Psoas muscle (tissue), 8 donors: ENCODE results near the gene UVSSA. TPM values are rescaled to one million over a fixed set of nuclear protein-coding genes. Genes with fewer than 3 reads are reported as not detected.
A peak's percentile ranks its signal among the peaks of the same experiment; 100 is the strongest.

ENCODE experiments used
- ATAC-seq, 4 donors: fragments of 200-7000 bp; cut with Tn5 transposase; one replicate each; pipeline ENCODE4 v1.9.1; 2020; ENCODE audit warnings: moderate library complexity in 3 of 4, mild to moderate bottlenecking in 2 of 4
- DNase-seq, 2 donors: peaks; one replicate each; pipeline ENCODE4 v3.0.0-alpha.2; 2020
- H3K27ac ChIP-seq: fragments of 200-600 bp; one replicate; pipeline ENCODE4 v1.8.0; 2022
- H3K27me3 ChIP-seq, 3 donors: fragments of 200-600 bp in 1 of 3; one replicate each; pipeline versions ENCODE4 v1.6.1 to v1.8.0; 2013 to 2022; ENCODE audit warnings: low read length in 2 of 3, mild to moderate bottlenecking in 2 of 3, moderate library complexity in 1 of 3; ENCODE audit not compliant: insufficient read depth in 3 of 3
- H3K36me3 ChIP-seq, 2 donors: fragments of 200-600 bp in 1 of 2; one replicate each; pipeline versions ENCODE4 v1.6.1 to v1.8.0; 2013 to 2022; ENCODE audit warnings: low read depth in 1 of 2, mild to moderate bottlenecking in 1 of 2, moderate library complexity in 1 of 2; ENCODE audit not compliant: insufficient read depth in 1 of 2
- H3K4me1 ChIP-seq: fragments of 200-600 bp; one replicate; pipeline ENCODE4 v1.8.0; 2022
- H3K4me3 ChIP-seq: fragments of 200-600 bp; one replicate; pipeline ENCODE4 v1.8.0; 2022; ENCODE audit warnings: mild to moderate bottlenecking
- H3K9me3 ChIP-seq: fragments of 200-600 bp; one replicate; pipeline ENCODE4 v1.8.0; 2022
- WGBS, 3 donors: extraction: QIAGEN DNeasy Blood & Tissue Kit; methylation state at CpG; one replicate each; pipeline versions ENCODE4 v1.1.6 to v1.1.7; 2013; 5-methylcytosine and 5-hydroxymethylcytosine counted together
- intact Hi-C, 2 donors: fragments of 100-400 bp; cut with DNase I; formaldehyde crosslinking; loops; one replicate each; pipeline versions ENCODE4 v1.11.0 to v1.14.2; 2022
- polyA plus RNA-seq, 3 donors: library from polyadenylated mRNA; stranded (reverse); fragments of 200-250 nt; gene quantifications; one replicate each; pipeline ENCODE4 v1.2.3, GENCODE V29; 2013
- total RNA-seq, 4 donors: library from RNA; stranded (reverse); fragmentation: NEBNext Ultra II Directional in 2 of 4; extraction: Animal tissue kit (Norgen Biotek cat#: 25700) in 2 of 4; gene quantifications; one replicate each; pipeline versions ENCODE4 v1.2.1 to v1.2.4, GENCODE V29; 2021 to 2023
- TF ChIP-seq, protein P1 (sequence below): fragments of 200-600 bp; IDR thresholded peaks from one replicate; pipeline ENCODE4 v1.8.0; 2022; ENCODE audit warnings: antibody characterized with exemption
- donor health status: healthy with polysubstance abuse.
- donor health status: DM: no; HTN: no; CAD: no; lungs with moderate emphysema.
- donor health status: Bipolar disorder and iron deficiency.
- donor health status: healthy.
- donor health status: DM: yes; HTN: yes; CAD: no.
- donor health status: DM: no; HTN: no; CAD: no.
- donor health status: DM: no; HTN: no; CAD: no.
- donor health status: DM: yes; HTN: yes; CAD: no.

Gene UVSSA
- total and polyA plus RNA-seq, 7 donors: 1.9 to 9.4 (median 7.7) TPM

DNA sequence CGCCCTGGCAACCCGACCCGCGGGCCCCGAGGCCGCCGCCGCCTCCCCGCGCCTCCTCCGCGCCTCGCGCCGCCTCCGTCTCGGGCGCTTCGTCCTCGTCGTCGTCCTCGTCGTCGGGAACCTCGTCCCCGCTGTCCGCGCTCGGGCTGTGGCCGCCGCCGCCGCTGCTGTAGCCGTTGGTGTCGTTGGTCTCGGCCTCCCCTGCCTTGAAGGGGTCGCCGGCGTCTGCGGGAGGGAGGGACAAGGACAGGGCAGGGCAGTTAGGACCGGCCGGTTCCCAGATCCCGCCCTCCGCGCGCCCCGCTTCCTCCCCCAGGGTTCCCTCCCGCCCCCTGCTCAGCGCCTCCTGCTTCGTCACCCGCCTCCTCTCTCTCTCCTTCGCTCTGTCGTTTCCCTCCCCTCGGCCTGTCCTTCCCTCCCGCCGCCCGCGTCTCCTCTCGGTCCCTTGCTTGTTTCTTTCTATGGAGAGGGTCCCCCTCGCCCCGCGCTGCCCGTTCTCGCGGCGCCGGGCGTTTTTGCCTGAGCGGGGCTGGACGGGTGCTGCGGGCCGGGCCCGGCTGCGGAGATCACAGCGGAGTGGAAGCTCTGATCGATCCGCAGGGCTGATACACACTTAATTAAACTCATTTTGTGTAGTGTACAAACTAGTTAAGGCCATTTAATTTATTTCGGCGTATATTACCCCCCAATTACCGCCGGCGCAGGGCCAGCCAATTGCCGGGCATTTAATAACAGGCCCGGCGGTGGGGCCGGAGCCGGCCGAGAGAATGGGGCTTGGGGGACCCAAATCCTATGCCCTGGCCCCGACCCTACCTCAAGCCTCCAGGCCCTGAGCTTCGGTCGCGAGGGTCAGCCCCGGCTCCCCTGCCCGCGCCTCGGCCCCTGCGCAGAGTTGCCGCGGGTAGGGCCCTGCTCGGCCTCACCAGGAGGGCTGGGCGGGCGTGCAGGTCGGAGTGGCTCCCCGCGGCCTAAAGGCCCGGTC is 56.9 kb downstream of the UVSSA start:
- intact Hi-C loops: no loop called here
- peaks cover 5 to 93% (median 41%) of the 10 kb centered on the region in 3 donors for H3K27me3 ChIP-seq
- no peaks in the 10 kb centered on the region for H3K9me3 ChIP-seq
- TF ChIP-seq, protein P1, sequence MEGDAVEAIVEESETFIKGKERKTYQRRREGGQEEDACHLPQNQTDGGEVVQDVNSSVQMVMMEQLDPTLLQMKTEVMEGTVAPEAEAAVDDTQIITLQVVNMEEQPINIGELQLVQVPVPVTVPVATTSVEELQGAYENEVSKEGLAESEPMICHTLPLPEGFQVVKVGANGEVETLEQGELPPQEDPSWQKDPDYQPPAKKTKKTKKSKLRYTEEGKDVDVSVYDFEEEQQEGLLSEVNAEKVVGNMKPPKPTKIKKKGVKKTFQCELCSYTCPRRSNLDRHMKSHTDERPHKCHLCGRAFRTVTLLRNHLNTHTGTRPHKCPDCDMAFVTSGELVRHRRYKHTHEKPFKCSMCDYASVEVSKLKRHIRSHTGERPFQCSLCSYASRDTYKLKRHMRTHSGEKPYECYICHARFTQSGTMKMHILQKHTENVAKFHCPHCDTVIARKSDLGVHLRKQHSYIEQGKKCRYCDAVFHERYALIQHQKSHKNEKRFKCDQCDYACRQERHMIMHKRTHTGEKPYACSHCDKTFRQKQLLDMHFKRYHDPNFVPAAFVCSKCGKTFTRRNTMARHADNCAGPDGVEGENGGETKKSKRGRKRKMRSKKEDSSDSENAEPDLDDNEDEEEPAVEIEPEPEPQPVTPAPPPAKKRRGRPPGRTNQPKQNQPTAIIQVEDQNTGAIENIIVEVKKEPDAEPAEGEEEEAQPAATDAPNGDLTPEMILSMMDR: no peak
- peak overlapping the region; percentile 18 for H3K4me3 ChIP-seq
- whole genome bisulfite sequencing, 3 donors: 4% methylated on average over 78 to 107 of the region's 107 CpGs
- ATAC-seq (peak in 1 of 4 donors; percentile 36), DNase-seq (peak in 1 of 2 donors; percentile 34)
- H3K4me1 ChIP-seq: peaks cover 14% of the 10 kb centered on the region
- H3K36me3 ChIP-seq: no peaks in the 10 kb centered on the region
- no peak overlapping the region for H3K27ac ChIP-seq

DNA sequence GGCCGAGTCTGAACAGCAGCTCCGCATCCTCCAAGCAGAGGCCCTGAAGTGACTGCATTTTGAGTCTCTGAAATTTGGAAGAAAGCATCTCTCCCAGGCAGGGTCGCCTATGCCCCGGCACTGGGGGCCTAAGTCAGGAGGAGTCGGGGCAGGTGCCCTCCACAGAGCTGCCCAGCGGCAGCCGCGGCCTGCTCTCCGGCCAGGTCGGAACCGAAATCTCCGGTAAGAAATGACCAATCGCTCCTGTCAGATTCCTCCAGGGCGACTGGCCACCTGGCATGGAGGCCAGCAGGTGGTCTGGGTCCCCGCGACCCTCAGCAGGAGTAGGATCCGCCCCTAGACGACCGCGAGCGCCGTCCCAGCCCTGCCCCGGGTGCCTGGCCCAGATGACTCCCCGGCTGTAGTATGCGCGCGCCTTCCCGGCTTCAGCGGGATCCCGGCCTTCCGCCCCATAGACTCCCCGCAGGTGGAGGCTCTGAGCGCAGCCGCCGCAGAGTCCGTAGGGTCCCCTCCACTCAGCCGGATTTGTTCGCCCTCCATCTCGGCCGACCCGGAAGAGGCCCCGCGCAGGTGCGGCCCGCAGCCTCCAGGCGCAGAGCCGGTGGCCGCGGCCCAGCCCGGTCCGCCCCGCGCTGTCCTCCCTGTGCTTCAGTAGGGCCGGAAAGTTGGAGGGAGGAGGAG is 57.7 kb downstream of the UVSSA start:
- TF ChIP-seq, protein P1: no peak
- 5 to 10% (median 5%) methylated on average over 44 to 54 of the region's 54 CpGs for WGBS, 3 donors
- peaks cover 5 to 99% (median 43%) of the 10 kb centered on the region in 3 donors for H3K27me3 ChIP-seq
- peak in 1 of 2 donors; percentile 38 for DNase-seq
- peak overlapping the region; percentile 7 for H3K4me3 ChIP-seq
- peak in 1 of 4 donors; percentile 13 for ATAC-seq
- intact Hi-C loops: no loop called here
- no peak overlapping the region for H3K27ac ChIP-seq
- no peaks in the 10 kb centered on the region for H3K9me3 ChIP-seq
- H3K4me1 ChIP-seq: peaks cover 14% of the 10 kb centered on the region
- no peaks in the 10 kb centered on the region for H3K36me3 ChIP-seq

DNA sequence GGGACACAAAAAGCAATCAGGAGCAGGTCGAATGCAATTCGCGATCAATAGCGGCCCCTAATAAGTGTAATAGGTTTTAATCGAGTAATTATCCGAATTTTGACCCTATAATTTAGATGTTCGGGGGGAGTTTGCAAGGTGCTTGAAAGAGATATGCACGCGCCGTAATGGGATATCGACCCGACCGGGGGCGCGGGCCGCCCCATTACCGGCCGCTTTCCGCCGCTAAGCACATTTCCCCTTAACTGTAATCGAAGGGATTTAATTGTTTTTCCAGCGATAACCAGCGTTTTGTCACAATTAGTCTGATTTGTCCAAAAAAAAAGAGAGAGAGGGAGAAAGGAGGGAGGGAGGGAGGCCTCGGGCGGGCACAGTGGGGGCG is 58.2 kb downstream of the UVSSA start:
- peaks cover 14% of the 10 kb centered on the region for H3K4me1 ChIP-seq
- H3K36me3 ChIP-seq: no peaks in the 10 kb centered on the region
- intact Hi-C loops: no loop called here
- ATAC-seq (no peak), DNase-seq (no peak)
- no peak overlapping the region for H3K27ac ChIP-seq
- H3K27me3 ChIP-seq: peaks cover 5 to 99% (median 43%) of the 10 kb centered on the region in 3 donors
- no peaks in the 10 kb centered on the region for H3K9me3 ChIP-seq
- no peak overlapping the region for H3K4me3 ChIP-seq
- 3 to 10% (median 8%) methylated on average over 26 of the region's 26 CpGs for WGBS, 3 donors
- TF ChIP-seq, protein P1: no peak

DNA sequence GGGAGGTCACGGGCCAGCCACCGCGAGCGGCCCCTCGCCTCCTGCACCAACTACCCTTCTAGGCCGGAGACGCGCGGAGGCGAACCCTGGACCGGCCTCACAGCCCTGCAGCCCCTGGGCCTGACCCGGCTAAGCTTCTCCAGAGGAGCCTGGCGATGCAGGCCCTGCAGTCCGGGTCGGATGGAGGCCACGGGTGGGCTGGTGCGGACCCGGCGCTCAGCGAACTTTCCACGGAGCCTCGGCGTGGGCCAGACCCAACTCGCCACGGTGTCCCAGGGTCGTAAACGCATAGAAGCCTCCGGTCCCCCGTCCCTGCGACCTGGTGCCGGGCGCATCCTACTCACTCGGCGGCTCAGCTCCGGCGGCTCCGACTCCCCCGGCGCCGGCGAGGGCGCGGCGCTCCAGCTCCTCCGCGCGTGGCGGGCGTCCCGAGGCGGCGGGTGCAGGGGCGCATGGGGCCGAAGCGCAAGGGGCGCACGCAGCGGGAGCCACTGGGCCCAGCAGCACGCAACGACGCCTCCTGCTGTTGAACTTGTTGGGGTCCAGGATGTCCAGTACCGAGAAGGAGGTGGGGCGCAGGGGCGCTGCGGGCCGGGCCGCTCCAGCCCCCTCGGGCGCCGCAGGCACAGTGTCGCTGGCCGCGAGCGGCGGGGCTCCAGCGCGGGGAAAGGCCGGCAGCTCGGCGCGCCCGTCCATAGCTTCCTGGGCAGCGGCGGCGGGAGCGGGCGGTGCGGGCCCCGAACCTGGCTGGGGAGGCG is 58.8 kb downstream of the UVSSA start:
- intact Hi-C loops: no loop called here
- DNase-seq (no peak), ATAC-seq (no peak)
- 3 to 6% (median 5%) methylated on average over 53 to 90 of the region's 90 CpGs for WGBS, 3 donors
- H3K4me3 ChIP-seq: no peak overlapping the region
- no peaks in the 10 kb centered on the region for H3K9me3 ChIP-seq
- H3K27me3 ChIP-seq: peaks cover 5 to 97% (median 43%) of the 10 kb centered on the region in 3 donors
- H3K36me3 ChIP-seq: no peaks in the 10 kb centered on the region
- no peak overlapping the region for H3K27ac ChIP-seq
- peaks cover 14% of the 10 kb centered on the region for H3K4me1 ChIP-seq
- TF ChIP-seq, protein P1: no peak
